GM19324 (cell line): ENCODE data around the gene FBP1.

Experiments
- ATAC-seq: cut with Tn5 transposase; IDR thresholded peaks from one replicate; pipeline ENCODE4 v1.9.1; 2021; ENCODE audit warnings: mild to moderate bottlenecking, moderate library complexity; ENCODE audit not compliant: unreplicated experiment, low FRiP score

Gene FBP1

GRCh38 chr9:94639061-94639998, at the start of gene FBP1:
FBP1 (minus strand) TSS chr9:94639518; CDS start chr9:94639310, 208 bp downstream.
- ATAC-seq: no peak

- no peak for ATAC-seq
Observed at GRCh38 chr9:94687451-94687850, 48.1 kb upstream of the FBP1 start.

GRCh38 chr9:94685359-94685758, 46.0 kb upstream of the FBP1 start:
- ATAC-seq: no peak

GRCh38 chr9:94681508-94681907, 42.2 kb upstream of the FBP1 start:
- no peak for ATAC-seq

- ATAC-seq: no peak
Observed at GRCh38 chr9:94680621-94681020, 41.3 kb upstream of the FBP1 start.

GRCh38 chr9:94680020-94680419, 40.7 kb upstream of the FBP1 start:
- ATAC-seq: no peak

- no peak for ATAC-seq
Observed at GRCh38 chr9:94679587-94679986, 40.3 kb upstream of the FBP1 start.

GRCh38 chr9:94677929-94678328, 38.6 kb upstream of the FBP1 start:
- ATAC-seq: no peak

- no peak for ATAC-seq
Observed at GRCh38 chr9:94676446-94677131, 37.3 kb upstream of the FBP1 start.

GRCh38 chr9:94675008-94675881, 35.9 kb upstream of the FBP1 start:
- no peak for ATAC-seq

GRCh38 chr9:94672811-94673487, 33.6 kb upstream of the FBP1 start:
- no peak for ATAC-seq

GRCh38 chr9:94668928-94669729, 29.8 kb upstream of the FBP1 start:
- ATAC-seq: no peak

GRCh38 chr9:94668418-94668927, 29.2 kb upstream of the FBP1 start:
- no peak for ATAC-seq

GRCh38 chr9:94666364-94667099, 27.2 kb upstream of the FBP1 start:
- no peak for ATAC-seq

- ATAC-seq: no peak
Observed at GRCh38 chr9:94665613-94666012, 26.3 kb upstream of the FBP1 start.

- no peak for ATAC-seq
Observed at GRCh38 chr9:94664801-94665200, 25.5 kb upstream of the FBP1 start.

- no peak for ATAC-seq
Observed at GRCh38 chr9:94663640-94664039, 24.3 kb upstream of the FBP1 start.

GRCh38 chr9:94663140-94663539, 23.8 kb upstream of the FBP1 start:
- no peak for ATAC-seq
